Ishikawa (cell line): ENCODE data around the gene ZNF699.

Source experiments
- CEBPB ChIP-seq: IDR thresholded peaks from 2 replicates; pipeline ENCODE4 v1.6.1; 2012
- CREB1 ChIP-seq: IDR thresholded peaks from 2 replicates; pipeline ENCODE4 v1.6.1; 2012; ENCODE audit warnings: low read depth
- EGR1 ChIP-seq: IDR thresholded peaks from 2 replicates; pipeline ENCODE4 v1.6.1; 2012
- EP300 ChIP-seq: IDR thresholded peaks from 2 replicates; pipeline ENCODE4 v1.6.1; 2012; ENCODE audit warnings: borderline replicate concordance
- FOXM1 ChIP-seq: IDR thresholded peaks from 2 replicates; pipeline ENCODE4 v1.6.1; 2012; ENCODE audit warnings: low read depth, borderline replicate concordance
- MAX ChIP-seq: IDR thresholded peaks from 2 replicates; pipeline ENCODE4 v1.6.1; 2012
- NFIC ChIP-seq: IDR thresholded peaks from 2 replicates; pipeline ENCODE4 v1.6.1; 2012
- RAD21 ChIP-seq: IDR thresholded peaks from 2 replicates; pipeline ENCODE4 v1.6.1; 2012; ENCODE audit warnings: low read depth
- REST ChIP-seq: IDR thresholded peaks from 2 replicates; pipeline ENCODE4 v1.6.1; 2012; ENCODE audit warnings: low read depth, mild to moderate bottlenecking
- TAF1 ChIP-seq: IDR thresholded peaks from 2 replicates; pipeline ENCODE4 v1.6.1; 2012; ENCODE audit warnings: low read depth, mild to moderate bottlenecking
- TEAD4 ChIP-seq: IDR thresholded peaks from 2 replicates; pipeline ENCODE4 v1.6.1; 2012
- USF1 ChIP-seq: IDR thresholded peaks from 2 replicates; pipeline ENCODE4 v1.6.1; 2012
- YY1 ChIP-seq: IDR thresholded peaks from 2 replicates; pipeline ENCODE4 v1.6.1; 2012; ENCODE audit warnings: low read depth
- ZBTB7A ChIP-seq: IDR thresholded peaks from 2 replicates; pipeline ENCODE4 v1.6.1; 2012; ENCODE audit warnings: low read depth

GRCh38 chr19:9352505-9352904 lies 42.9 kb upstream of the ZNF699 start:
- TF ChIP-seq EGR1 (no peak), REST (no peak), TEAD4 (no peak), TAF1 (no peak), YY1 (no peak), NFIC (no peak), CREB1 (no peak), MAX (no peak), CEBPB (no peak), EP300 (no peak), RAD21 (no peak), USF1 (no peak), FOXM1 (no peak), ZBTB7A (no peak)
